Measurements from ENCODE around the gene GET4. TPM values are rescaled to one million over a fixed set of nuclear protein-coding genes. Genes with fewer than 3 reads are reported as not detected.

The GET4 gene
- total RNA-seq, 1 experiment from 2014 or later = 36.1 TPM

DNA sequence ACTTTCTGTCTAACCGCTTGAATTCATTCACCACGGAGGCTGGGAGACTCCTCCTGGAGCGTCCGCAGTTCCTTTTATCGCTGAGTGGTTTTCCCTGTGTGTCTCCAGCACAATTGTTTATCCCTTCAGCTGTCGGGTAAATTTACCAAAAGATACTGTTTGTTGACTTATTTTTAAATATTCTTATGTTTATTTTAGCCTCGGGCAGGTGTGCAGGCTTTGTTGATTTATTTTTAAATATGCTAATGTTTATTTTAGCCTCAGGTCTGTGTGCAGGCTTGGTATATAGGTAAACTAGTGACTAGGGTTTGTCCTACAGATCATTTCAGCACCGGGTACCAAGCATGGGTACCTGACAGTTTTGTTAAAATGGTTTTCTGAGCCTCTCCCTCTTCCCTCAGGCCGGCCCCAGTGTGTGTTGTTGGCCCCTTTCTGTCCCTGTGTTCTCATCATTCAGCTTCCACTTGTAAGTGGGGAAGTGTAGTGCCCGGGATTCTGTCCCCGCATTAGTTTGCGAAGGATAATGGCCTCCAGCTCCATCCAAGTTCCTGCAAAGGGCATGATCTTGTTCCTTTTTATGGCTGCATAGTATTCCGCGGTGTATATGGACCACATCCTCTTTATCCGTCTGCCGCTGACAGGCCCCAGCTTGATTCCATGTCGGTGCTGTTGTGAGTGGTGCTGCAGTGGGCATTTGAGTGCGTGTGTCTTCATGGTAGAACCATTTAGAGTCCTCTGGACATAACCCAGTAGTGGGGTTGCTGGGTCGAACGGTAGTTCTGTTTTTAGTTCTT lies 5.3 kb downstream of the GET4 start:
- Histone ChIP-seq H3K27me3 (replicated peaks) (no peaks in the 10 kb centered on the region), H3K4me3 (no peak overlapping the region), H3K36me3 (peaks cover 27% of the 10 kb centered on the region), H3K9me3 (replicated peaks) (peaks cover 3% of the 10 kb centered on the region), H3K27ac (no peak overlapping the region), H3K4me1 (replicated peaks) (peaks cover 5% of the 10 kb centered on the region)
- no peak for DNase-seq (ENCODE audit: low read depth in 1 of 2, low spot score in 2 of 2)

DNA sequence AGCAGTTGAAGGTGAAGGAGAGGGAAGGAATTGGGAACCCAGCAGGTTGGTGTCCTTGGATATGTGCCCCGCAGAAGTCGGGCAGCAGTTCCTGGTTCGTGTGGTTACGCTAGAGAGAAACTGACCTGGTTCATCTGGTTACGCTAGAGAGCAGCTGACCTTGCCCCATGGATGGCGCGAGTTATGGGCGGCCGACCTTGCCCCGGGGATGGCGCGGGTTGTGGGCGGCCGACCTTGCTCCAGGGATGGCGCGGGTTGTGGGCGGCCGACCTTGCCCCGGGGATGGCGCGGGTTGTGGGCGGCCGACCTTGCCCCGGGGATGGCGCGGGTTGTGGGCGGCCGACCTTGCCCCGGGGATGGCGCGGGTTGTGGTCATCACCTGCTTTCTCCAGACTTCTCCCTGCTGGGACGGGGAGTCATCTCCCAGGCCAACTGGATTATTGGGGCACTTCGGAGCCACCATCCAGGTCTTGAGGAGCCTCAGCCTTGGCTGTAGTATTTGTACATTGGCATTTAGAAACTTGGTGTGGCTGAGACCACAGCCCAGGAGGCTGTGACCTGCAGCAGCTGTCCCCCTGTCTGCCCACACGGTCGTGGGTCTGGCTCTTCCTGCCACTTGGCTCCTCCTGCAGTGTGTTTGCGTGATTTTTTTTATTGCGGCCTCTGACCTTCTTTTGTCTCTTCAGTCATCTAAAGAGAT lies 6.1 kb downstream of the GET4 start:
- peaks cover 32% of the 10 kb centered on the region for H3K36me3 ChIP-seq
- DNase-seq (ENCODE audit: low read depth in 1 of 2, low spot score in 2 of 2) = no peak

DNA sequence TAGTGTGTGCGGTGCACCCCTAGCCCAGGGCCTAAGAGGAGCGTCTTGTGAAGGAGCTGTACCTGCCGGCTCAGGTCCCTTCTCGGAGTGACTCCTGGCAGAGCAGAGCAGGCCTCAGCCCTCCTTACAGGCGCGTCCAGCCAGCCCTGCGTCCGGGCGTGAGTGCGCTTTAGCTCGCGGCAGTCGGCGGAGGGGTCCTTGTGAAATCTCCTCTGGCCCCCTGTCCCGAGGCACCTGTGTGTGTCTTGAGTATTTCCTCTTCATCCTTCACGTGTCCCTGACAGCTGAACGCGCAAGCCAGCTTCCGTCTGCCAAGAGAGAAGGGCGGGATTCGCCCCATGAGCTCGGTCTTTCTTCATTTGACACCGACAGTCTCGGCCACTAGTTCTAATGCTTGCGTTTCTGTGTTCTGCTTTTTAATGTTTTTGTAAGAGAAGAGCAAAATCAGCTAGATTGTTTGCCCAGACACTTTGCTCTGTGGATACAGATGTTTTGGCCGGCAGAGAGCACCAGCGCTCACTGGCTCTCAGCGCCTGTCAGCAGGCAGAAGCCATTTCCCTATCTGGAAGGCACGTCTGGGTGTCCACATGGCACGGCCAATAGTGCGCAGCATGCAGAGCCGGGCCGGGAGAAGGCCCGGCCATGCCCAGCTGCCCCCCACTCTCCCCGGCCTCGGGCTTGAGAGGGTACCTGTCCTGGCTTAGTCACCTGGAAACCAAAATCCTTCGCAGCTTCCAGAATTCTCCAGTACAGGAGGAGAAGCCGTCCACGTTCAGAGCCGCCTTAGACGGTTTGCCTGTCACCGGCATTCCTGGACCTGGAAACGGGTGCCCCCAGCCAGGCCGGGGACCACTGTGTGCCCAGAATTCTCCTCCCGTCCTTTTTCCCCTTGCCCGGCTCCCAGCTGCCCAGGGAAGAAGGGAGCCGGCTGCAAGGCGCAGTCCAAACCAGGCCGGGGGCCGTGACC lies 7.0 kb downstream of the GET4 start:
- no peak overlapping the region for H3K27ac ChIP-seq
- no peaks in the 10 kb centered on the region for H3K4me1 ChIP-seq (replicated peaks)
- no peaks in the 10 kb centered on the region for H3K27me3 ChIP-seq (replicated peaks)
- no peak for DNase-seq (ENCODE audit: low read depth in 1 of 2, low spot score in 2 of 2)
- peaks cover 36% of the 10 kb centered on the region for H3K36me3 ChIP-seq
- H3K9me3 ChIP-seq (replicated peaks) = no peaks in the 10 kb centered on the region
- no peak overlapping the region for H3K4me3 ChIP-seq

More for the DNA sequence above, 6.1 kb downstream of the GET4 start:
- Histone ChIP-seq H3K4me1 (replicated peaks) (peaks cover 5% of the 10 kb centered on the region), H3K27ac (no peak overlapping the region), H3K9me3 (replicated peaks) (no peaks in the 10 kb centered on the region), H3K4me3 (no peak overlapping the region), H3K27me3 (replicated peaks) (no peaks in the 10 kb centered on the region)

DNA sequence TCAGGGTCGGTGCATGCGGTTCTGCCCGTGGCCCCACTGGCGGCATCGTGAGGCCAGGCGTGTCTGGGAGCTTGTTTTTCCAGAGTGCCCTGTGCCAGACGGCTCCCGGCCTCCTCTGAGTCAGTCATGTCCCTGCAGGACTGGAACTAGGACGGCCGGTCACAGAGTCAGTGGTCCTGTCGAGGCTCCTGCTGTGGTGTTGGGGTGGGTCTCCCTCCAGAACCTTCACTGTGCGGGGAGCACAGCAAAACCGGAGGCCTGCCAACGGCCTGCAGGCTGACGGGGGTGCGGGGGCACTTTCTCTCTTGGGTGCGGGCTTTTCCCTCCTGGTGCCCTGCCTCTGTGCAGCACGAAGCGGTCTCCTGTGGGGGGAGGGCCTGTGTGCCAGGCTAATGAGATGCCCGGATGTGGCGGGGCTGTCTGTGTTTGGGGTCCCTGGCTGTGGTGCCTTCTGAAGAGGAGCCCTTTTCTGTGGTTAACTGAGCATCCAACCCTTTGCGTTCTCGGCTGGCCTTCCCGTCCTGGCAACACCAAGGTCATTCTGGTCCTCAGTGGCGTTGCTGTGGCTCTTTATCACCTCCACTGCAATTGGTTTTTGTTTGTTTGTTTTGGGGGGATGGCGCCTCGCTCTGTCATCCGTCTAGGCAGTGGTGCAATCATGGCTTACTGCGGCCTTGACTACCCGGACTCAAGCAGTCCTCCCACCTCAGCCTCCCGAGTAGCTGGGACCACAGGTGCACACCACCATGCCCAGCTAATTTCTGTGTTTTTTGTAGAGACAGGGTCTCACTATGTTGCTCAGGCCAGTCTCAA lies 8.0 kb downstream of the GET4 start:
- no peaks in the 10 kb centered on the region for H3K9me3 ChIP-seq (replicated peaks)
- H3K27me3 ChIP-seq (replicated peaks) = no peaks in the 10 kb centered on the region
- H3K27ac ChIP-seq = no peak overlapping the region
- H3K4me3 ChIP-seq = no peak overlapping the region
- H3K36me3 ChIP-seq = peaks cover 37% of the 10 kb centered on the region
- no peaks in the 10 kb centered on the region for H3K4me1 ChIP-seq (replicated peaks)
- no peak for DNase-seq (ENCODE audit: low read depth in 1 of 2, low spot score in 2 of 2)

DNA sequence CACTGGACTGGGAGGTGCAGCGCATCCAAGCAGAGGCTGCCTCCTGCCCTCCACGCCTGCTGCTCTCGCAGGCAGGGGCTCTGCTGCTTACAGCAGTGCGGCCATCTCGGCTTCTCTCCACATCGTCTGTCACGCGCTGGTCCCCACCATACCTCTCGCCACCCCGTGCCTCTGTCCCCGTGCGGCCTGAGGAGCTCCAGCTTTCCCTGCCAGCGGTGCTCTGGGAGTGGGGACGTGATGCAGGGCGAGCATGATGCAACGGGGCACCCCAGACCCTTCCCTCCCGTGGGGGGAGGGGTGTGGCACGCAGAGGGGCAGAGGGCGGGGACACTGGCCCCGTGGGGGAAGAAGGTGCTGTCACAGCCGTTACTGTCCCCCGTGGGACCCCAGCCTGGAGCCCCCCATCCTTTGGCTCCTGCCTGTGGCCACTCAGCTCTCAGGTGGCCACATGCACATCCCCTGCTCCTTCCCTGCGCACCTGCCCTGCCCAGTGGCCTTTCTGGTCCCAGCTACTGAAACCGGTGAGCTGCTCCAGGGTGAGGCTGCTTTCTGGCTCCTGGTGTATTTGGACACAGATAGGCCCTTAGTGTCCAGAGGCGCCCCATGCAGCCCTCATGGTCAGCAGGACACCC lies 9.0 kb downstream of the GET4 start:
- DNase-seq (ENCODE audit: low read depth in 1 of 2, low spot score in 2 of 2) = no peak
- no peak overlapping the region for H3K27ac ChIP-seq
- H3K4me3 ChIP-seq = no peak overlapping the region
- peaks cover 31% of the 10 kb centered on the region for H3K36me3 ChIP-seq
- H3K4me1 ChIP-seq (replicated peaks) = no peaks in the 10 kb centered on the region
- no peaks in the 10 kb centered on the region for H3K9me3 ChIP-seq (replicated peaks)
- H3K27me3 ChIP-seq (replicated peaks) = no peaks in the 10 kb centered on the region

DNA sequence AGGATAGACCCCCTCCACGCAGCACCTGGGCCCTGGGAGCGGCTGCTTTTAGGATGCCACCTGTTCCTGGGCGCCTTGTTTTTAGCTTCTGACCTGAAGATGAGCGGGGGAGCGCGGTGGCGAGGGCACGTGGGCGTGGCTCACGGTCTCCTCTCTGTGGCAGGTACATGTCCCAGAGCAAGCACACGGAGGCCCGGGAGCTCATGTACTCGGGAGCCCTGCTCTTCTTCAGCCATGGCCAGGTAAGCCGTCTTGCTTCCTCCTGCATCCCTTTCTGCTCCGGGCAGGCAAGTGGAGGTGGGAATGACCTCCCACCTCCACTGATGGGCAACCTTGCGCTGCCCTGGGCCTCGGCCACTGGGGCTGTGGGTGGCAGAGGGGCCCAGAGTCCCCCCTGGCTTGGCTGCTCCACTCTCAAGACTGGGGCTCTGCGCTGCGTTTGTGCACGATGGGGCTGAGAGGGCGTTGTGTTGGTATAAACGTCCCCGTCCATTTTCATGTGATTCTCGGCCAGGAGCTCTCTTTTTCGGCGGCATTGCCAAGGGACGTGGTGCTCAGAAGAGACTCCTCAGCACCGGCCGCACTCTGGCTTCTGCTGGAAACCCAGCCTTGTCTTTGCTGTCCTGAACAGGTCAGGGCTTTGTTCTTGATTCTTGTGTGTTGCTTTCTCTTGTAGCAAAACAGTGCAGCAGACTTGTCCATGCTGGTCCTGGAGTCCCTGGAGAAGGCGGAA lies 9.7 kb downstream of the GET4 start:
- Histone ChIP-seq H3K4me3 (no peak overlapping the region), H3K4me1 (replicated peaks) (no peaks in the 10 kb centered on the region), H3K36me3 (peaks cover 33% of the 10 kb centered on the region), H3K9me3 (replicated peaks) (no peaks in the 10 kb centered on the region), H3K27me3 (replicated peaks) (no peaks in the 10 kb centered on the region), H3K27ac (no peak overlapping the region)
- no peak for DNase-seq (ENCODE audit: low read depth in 1 of 2, low spot score in 2 of 2)

DNA sequence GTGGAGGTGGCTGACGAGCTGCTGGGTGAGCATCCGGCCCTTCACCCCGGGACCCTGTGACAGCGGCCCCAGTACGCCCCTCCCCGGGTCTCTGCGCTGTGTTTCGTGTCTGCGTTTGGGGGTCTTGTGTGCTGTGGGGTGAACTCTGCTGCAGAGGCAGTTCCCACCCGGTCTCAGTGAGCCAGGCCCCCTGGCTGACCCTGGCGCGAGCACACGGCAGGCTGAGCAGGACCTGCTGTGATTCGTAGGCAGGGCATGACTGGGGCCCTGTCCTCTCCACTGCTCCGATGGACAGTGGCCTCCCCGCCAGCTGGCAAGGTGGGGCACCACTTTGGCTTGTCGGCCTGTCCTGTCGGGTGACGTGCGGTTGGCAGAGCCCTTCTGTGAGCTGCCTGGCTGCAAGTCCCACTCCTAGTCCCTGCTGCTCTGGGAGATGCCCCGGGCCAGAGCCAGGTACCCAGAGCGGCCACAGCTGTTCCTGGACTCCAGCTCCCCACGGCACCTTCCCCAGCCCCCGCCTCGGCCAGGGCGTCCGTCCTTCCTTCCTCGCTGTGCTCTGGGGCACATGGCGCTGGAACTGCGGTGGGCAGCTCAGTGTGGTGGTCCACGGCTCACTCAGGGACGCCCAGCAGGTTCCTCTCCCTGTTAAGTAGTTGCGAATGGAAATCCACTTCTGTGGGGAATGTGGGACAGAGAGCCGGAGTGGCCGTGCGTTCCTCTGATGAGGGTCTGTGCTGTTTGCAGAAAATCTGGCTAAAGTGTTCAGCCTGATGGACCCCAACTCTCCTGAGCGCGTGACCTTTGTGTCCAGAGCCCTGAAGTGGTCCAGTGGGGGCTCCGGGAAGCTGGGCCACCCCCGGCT lies 10.5 kb downstream of the GET4 start:
- H3K36me3 ChIP-seq = peaks cover 39% of the 10 kb centered on the region
- no peaks in the 10 kb centered on the region for H3K4me1 ChIP-seq (replicated peaks)
- no peaks in the 10 kb centered on the region for H3K9me3 ChIP-seq (replicated peaks)
- no peak overlapping the region for H3K27ac ChIP-seq
- no peak overlapping the region for H3K4me3 ChIP-seq
- no peaks in the 10 kb centered on the region for H3K27me3 ChIP-seq (replicated peaks)
- no peak for DNase-seq (ENCODE audit: low read depth in 1 of 2, low spot score in 2 of 2)

DNA sequence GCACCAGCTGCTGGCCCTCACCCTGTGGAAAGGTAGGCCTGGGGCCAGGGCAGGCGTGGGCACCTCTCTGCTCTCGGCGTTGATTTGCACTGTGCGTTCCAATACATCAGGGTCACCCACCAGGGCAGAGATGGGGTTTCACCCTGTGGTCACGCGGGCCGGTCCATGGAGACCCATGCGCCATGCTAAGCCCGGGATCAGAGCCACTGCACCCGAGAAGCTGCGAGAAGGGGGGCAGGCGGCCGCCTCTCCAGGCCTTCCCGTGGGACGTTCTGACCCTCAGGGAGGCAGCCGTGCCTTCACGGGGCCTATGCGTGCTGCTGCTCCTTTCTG lies 11.1 kb downstream of the GET4 start:
- DNase-seq (ENCODE audit: low read depth in 1 of 2, low spot score in 2 of 2) = no peak
- peaks cover 45% of the 10 kb centered on the region for H3K36me3 ChIP-seq

DNA sequence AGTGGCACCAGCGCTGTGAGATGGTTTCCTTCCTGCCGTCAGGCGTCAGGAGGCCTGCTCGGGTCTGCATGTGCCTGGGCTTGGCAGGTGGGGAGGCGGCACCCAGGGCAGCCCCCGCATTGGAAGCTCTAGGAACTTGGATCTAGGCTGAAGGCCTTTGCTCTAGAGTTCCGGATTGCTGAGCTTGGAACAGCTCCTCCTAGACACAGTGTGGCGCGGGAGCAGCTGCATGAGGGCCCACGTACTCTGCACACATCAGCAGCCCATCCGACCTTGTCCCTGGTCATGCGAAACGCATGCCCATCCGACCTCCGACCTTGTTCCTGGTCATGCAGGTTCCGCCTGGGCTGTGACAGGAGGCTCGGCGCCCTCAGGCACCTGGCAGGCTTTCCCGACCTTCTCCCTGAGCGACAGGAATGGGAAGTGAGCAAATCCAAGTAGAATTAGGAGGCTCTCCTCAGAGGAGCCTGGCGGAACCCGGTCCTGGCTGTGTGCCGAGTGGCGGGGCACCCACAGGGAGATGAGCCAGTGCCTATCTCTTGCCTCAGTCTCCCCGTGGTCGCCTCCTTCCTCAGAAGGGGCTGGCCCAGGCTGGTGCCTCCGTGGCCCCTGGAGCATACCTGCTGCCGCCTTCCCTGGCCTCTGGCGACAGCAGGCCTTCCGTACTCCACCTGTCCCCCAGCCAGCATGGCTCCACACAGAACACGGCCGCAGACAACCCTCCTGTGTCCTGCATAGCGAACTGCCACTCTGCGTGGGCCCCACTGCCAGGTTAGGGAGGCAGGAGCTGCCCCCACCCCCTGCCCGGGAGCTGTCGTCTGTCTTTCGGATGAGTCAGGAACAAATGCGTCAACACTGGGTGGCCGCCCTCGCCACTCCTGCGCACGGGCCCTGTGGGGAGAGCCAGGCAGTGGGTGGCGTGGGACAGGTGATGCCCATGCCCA lies 12.0 kb downstream of the GET4 start:
- H3K27ac ChIP-seq = no peak overlapping the region
- H3K9me3 ChIP-seq (replicated peaks) = no peaks in the 10 kb centered on the region
- no peaks in the 10 kb centered on the region for H3K27me3 ChIP-seq (replicated peaks)
- no peak overlapping the region for H3K4me3 ChIP-seq
- no peaks in the 10 kb centered on the region for H3K4me1 ChIP-seq (replicated peaks)
- H3K36me3 ChIP-seq = peaks cover 49% of the 10 kb centered on the region
- no peak for DNase-seq (ENCODE audit: low read depth in 1 of 2, low spot score in 2 of 2)

More for the DNA sequence above, 11.1 kb downstream of the GET4 start:
- no peaks in the 10 kb centered on the region for H3K27me3 ChIP-seq (replicated peaks)
- H3K4me1 ChIP-seq (replicated peaks) = no peaks in the 10 kb centered on the region
- no peak overlapping the region for H3K27ac ChIP-seq
- H3K4me3 ChIP-seq = no peak overlapping the region
- H3K9me3 ChIP-seq (replicated peaks) = no peaks in the 10 kb centered on the region

DNA sequence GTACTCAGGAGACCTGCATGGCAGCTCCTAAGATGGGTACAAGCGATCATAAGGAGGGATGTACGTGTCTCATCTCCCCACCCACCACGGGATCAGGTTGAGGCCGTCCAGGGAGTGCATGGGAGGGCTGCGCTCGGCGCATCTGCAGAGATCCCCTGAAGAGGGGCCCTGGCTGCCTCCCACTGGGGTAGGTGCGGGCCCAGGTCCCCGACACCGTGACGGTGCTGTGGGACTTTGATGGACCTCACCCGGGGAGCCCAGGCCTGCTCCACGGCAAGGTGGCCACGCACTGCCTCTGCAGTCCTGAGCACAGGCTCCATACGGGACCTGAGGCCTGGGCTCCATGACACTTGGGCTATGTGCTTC lies 12.7 kb downstream of the GET4 start:
- H3K27me3 ChIP-seq (replicated peaks) = no peaks in the 10 kb centered on the region
- peaks cover 53% of the 10 kb centered on the region for H3K36me3 ChIP-seq
- H3K9me3 ChIP-seq (replicated peaks) = no peaks in the 10 kb centered on the region
- no peak for DNase-seq (ENCODE audit: low read depth in 1 of 2, low spot score in 2 of 2)
- no peak overlapping the region for H3K4me3 ChIP-seq
- H3K27ac ChIP-seq = no peak overlapping the region
- H3K4me1 ChIP-seq (replicated peaks) = no peaks in the 10 kb centered on the region

DNA sequence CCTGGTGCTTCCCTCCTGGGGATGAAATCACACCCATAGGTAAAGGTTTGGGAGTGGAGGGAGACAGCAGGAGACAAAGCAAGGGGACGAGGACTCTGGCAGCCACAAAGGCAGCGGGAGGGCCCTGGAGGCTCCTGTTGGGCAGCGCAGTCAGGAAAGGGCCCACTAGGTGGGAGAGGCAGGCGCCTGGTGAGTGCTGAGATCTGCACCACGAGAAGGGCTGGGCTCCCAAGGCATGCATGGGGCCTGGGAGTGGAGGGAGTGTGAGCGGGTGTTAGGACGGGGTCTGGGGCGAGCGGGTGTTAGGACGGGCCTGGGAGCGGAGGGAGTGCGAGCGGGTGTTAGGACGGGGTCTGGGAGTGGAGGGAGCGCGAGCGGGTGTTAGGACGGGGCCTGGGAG lies 13.0 kb downstream of the GET4 start:
- H3K36me3 ChIP-seq = peaks cover 54% of the 10 kb centered on the region

More for the DNA sequence above, 13.0 kb downstream of the GET4 start:
- no peak for DNase-seq (ENCODE audit: low read depth in 1 of 2, low spot score in 2 of 2)
- Histone ChIP-seq H3K4me1 (replicated peaks) (no peaks in the 10 kb centered on the region), H3K27me3 (replicated peaks) (no peaks in the 10 kb centered on the region), H3K27ac (no peak overlapping the region), H3K9me3 (replicated peaks) (no peaks in the 10 kb centered on the region), H3K4me3 (no peak overlapping the region)

All from SJSA1 (cell line).